GM21447 (cell line): ENCODE measurements around the gene PLGRKT.
"Not testable (repeated sequence)": the region's sequence is repeated elsewhere in the genome, so short reads cannot be mapped to it uniquely, and the experiment has no call there.

Experiments used
- ATAC-seq: cut with Tn5 transposase; IDR thresholded peaks from one replicate; pipeline ENCODE4 v1.9.1; 2021; ENCODE audit not compliant: unreplicated experiment

The PLGRKT gene

DNA sequence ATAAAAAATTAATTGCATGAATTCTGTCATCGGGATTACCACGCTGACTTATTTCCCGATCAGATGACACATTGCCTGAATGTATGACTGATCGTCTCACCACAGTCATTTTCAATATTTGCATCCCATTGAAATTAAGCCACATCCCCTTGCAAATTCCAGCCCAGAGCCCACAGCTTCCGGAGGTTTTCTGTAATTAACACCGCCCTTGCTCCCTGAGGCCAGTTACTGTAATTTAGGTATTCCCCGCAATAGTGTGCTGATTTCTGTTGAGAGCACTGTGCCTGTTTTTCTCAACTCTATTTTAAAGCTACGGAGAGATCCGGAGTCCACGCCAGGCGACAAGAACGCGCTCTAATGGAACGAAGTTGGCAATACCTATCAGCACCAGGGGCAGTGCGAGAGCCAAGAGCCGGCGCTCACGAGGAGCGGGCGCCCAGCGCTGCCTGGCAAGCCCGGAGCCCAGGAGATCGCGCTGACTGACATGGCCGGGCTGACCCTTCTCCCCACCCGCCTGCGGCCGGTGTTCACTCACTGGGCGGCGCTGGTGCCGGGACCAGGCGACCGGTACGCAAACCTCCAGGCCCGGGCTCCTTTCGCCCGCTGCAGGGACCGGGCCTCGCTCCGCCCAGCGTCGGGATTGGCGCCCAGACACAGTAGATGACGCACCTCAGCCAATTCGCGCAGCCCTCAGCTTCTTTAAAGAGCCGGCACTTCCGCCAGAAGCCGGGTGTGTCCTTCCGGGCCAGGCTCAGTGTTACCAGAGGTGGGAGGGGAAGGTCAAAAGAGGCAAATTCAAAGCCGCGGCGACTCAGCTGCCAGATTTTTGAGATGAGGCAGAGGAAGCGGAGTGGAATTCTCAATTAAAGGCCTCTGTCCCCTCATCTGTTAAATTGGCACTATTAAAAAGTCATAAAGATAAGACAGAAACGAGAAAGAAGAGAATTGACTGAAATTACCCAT lies at the start of gene PLGRKT:
PLGRKT (minus strand) TSS at position 672 of the 963 bp plus-strand sequence. CDS start 5,948 bp downstream, outside the sequence.
- ATAC-seq: peak; percentile 80

DNA sequence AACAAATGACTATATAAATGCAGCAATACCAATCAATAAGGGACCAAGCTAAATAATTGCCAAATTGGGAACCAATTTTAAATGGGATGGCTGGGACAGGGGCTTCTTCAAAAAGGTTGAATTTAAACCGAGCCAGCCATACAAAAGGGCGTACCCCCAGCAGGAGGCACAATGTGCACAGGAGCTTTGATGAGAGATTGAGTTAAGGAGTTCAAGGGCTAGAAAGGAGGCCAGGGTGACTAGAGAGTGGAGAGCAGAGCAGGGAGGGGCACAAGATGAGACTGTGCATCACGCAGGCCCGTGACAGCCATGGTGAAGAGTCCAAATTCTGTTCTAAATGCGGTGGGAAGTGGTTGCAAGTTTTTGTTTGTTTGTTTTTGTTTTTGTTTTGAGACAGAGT lies 49.3 kb upstream of the PLGRKT start:
- no peak for ATAC-seq

DNA sequence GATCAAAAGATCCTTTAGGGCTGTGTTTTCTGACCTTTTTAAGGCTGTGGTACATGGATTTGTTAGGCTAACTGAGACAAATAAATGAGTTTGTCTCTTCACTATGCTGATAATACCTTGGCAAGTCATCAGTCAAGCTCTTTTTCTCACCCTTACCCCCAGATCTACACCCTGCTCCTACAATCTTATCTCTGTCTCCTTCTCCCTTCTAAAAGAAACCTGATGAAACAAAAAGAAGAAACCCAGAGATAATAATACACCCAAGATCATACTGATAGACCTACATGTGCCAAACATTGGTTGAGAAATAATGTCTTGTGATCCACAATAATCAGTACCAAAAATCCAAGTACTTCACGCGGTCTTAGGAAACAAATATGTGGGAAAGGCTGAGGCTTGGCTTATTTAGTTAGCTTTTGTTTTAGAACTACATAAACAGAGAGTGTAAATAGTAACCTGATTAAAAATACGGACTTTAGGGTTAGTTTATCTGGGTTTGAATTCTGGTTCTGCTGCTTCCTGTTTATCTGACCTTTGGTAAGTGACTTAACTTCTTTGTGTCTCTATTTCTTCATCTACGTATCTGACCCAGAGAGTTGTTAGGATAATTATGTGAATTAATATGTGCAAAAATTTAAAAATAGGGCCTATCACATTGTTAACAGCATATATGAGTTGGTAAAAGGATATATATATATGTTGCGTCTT lies 47.8 kb upstream of the PLGRKT start:
- ATAC-seq: no peak

- ATAC-seq: no peak
Measured at GRCh38 chr9:5483306-5483705, 45.6 kb upstream of the PLGRKT start.

GRCh38 chr9:5482194-5482593 lies 44.5 kb upstream of the PLGRKT start:
- no peak for ATAC-seq

GRCh38 chr9:5481322-5482040 lies 43.8 kb upstream of the PLGRKT start:
- ATAC-seq: no peak

- ATAC-seq: no peak
Measured at GRCh38 chr9:5480919-5481318, 43.2 kb upstream of the PLGRKT start.

GRCh38 chr9:5479994-5480694 lies 42.4 kb upstream of the PLGRKT start:
- no peak for ATAC-seq

GRCh38 chr9:5478206-5478605 lies 40.5 kb upstream of the PLGRKT start:
- no peak for ATAC-seq

GRCh38 chr9:5475611-5476010 lies 37.9 kb upstream of the PLGRKT start:
- ATAC-seq: not testable (repeated sequence)

DNA sequence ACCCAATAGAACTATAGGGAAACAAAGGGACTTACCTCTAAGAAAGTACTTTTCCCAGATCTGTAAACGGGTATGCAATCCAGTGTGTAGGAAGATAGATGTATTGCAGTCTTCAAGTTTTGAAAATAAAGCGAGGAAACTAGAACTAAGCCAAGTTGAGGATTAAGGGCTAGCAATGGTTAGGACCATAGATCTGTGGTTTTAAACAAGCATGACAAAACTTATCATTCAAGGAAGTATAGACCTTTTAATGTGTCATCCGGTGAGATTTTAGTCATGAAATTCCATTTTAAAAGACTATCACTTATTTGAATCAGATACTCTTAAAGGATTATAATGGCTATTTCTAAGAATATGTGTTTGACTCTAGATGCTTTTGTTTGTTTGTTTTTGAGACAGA lies 33.1 kb upstream of the PLGRKT start:
- ATAC-seq: no peak

- ATAC-seq: no peak
Measured at GRCh38 chr9:5470122-5470521, 32.4 kb upstream of the PLGRKT start.

DNA sequence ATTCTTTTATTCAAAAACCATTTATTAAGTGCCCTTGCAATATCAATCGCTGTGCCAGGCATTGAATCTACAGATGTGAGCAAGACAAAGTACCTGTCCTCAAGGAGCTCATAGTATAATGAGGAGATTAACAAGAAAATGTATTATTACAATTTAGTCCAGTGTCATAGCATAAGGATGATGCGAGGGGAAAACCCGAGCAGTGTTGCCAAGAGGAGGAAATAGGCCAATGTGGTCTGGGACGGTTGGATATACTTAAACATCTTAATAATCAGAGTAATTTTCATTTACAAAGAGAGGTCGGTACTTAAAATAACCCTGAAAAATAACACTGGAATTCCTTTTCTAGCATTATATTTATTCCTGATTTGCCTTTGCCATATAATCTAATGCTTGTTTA lies 31.1 kb upstream of the PLGRKT start:
- ATAC-seq: no peak

DNA sequence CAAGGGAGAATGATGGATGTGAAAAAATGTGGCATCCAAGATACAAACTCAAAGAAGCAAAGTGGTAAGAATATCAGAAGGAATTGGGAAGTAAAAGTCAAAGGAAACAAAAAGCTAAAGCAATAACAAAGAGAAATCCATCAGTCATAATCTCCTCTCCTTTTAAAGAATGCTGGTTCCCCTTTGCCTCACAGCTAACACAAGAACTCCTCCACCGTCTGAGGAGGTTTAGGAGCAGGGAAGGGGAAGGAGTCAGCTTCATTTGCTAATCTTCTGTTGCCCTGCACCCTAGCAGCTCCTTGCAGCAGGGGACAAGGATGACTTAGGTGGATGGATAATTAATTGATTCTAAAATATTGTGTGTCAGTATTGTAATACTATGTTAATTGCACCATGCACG lies 29.0 kb upstream of the PLGRKT start:
- no peak for ATAC-seq

GRCh38 chr9:5466005-5466404 lies 28.3 kb upstream of the PLGRKT start:
- no peak for ATAC-seq

GRCh38 chr9:5464831-5465330 lies 27.2 kb upstream of the PLGRKT start:
- ATAC-seq: not testable (repeated sequence)

GRCh38 chr9:5460157-5460556 lies 22.4 kb upstream of the PLGRKT start:
- no peak for ATAC-seq

- ATAC-seq: peak; percentile 67
Measured at GRCh38 chr9:5459289-5459829, 21.6 kb upstream of the PLGRKT start.

GRCh38 chr9:5455181-5455580 lies 17.5 kb upstream of the PLGRKT start:
- no peak for ATAC-seq

DNA sequence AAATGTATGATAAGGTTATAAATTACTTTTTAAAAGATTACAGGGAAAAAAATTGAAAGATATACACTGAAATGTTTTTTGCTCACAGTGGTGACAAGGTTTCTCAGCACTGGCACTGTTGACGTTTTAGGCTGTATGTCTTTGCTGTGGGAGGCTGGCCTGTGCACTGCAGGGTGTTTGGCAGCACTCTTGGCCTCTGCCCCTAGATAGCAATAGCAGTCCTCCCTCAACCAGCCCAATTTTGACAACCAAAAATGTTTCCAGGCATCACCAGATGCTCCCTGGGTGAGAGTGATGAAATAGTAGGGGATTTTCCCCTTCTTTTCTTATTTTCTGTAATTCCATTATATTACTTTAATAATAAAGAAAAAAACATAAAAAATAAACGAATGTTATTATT lies 15.9 kb upstream of the PLGRKT start:
- peak; percentile 21 for ATAC-seq
